B cell (primary cell): ENCODE results near the gene CXXC5. TPM values are rescaled to one million over a fixed set of nuclear protein-coding genes. Genes with fewer than 3 reads are reported as not detected.

ENCODE experiments used
- ATAC-seq: fragments of 200-7000 bp; cut with Tn5 transposase; one replicate; pipeline ENCODE4 v1.10.0; 2021; ENCODE audit warnings: low read depth, mild to moderate bottlenecking, moderate number of reproducible peaks, moderate library complexity
- CTCF ChIA-PET: fragments of 350-600 bp; sonication (Branson Sonifier 250); formaldehyde crosslinking; loops from one replicate; lab custom pipeline; 2021; ENCODE audit warnings: antibody characterized with exemption, inconsistent platforms; lab: Charles Lee
- POLR2A ChIA-PET: fragments of 350-600 bp; sonication (Branson Sonifier 250); formaldehyde crosslinking; loops from one replicate; lab custom pipeline; 2021; ENCODE audit warnings: antibody characterized with exemption; lab: Charles Lee
- DNase-seq: peaks from one replicate; pipeline ENCODE4 v3.0.0; 2013
- H2AFZ ChIP-seq: 2 replicates; pipeline ENCODE4 v1.6.1; 2012; ENCODE audit warnings: mild to moderate bottlenecking, low read depth, low read length; ENCODE audit not compliant: insufficient read depth, poor library complexity, severe bottlenecking
- H3K27ac ChIP-seq, 2 donors: 1 replicate in 1 of 2; 2 replicates in 1 of 2; pipeline ENCODE4 v1.5.1; 2012 to 2013; ENCODE audit warnings: low read length in 2 of 2, mild to moderate bottlenecking in 2 of 2, moderate library complexity in 1 of 2
- H3K27me3 ChIP-seq, 4 experiments: fragments of 200-600 bp in 1 of 4; sonication (generic) in 1 of 4; replicated peaks in 1 of 4; 1 replicate in 2 of 4; 2 replicates in 2 of 4; pipeline versions ENCODE4 v1.6.1 to v1.7.0; 2013 to 2016; ENCODE audit warnings: low read length in 3 of 4, mild to moderate bottlenecking in 2 of 4, mixed read lengths in 1 of 4, moderate library complexity in 1 of 4; ENCODE audit not compliant: insufficient read depth in 4 of 4, control insufficient read depth in 3 of 4; ENCODE audit errors: control extremely low read depth in 1 of 4
- H3K36me3 ChIP-seq, 2 experiments: replicated peaks in 1 of 2; 1 replicate in 1 of 2; 2 replicates in 1 of 2; pipeline versions ENCODE4 v1.6.1 to v1.7.1; 2013; ENCODE audit warnings: low read length in 1 of 2; ENCODE audit not compliant: insufficient read depth in 2 of 2, control insufficient read depth in 1 of 2; ENCODE audit errors: control extremely low read depth in 1 of 2, extremely low read depth in 1 of 2
- H3K4me1 ChIP-seq, 2 donors: fragments of 200-600 bp in 1 of 2; sonication (generic) in 1 of 2; 1 replicate in 1 of 2; 2 replicates in 1 of 2; pipeline versions ENCODE4 v1.5.1 to v1.6.1; 2013 to 2017; ENCODE audit warnings: low read length in 2 of 2; ENCODE audit not compliant: control insufficient read depth in 2 of 2, insufficient read depth in 2 of 2
- H3K4me2 ChIP-seq: replicated peaks from 2 replicates; pipeline ENCODE3; 2012; ENCODE audit warnings: mild to moderate bottlenecking, low read depth, low read length; ENCODE audit not compliant: poor library complexity, severe bottlenecking
- H3K4me3 ChIP-seq, 5 experiments: fragments of 200-600 bp in 1 of 5; sonication (generic) in 1 of 5; 1 replicate in 3 of 5; 2 replicates in 2 of 5; pipeline versions ENCODE4 v1.5.1 to v1.7.0; 2011 to 2016; ENCODE audit warnings: low read length in 4 of 5, mild to moderate bottlenecking in 4 of 5, low read depth in 2 of 5, control low read depth in 1 of 5, moderate library complexity in 1 of 5; ENCODE audit not compliant: insufficient read depth in 1 of 5; ENCODE audit errors: control extremely low read depth in 1 of 5, extremely low read depth in 1 of 5
- H3K79me2 ChIP-seq: fragments of 200-600 bp; sonication (generic); one replicate; pipeline ENCODE4 v1.6.0; 2016; ENCODE audit warnings: low read length; ENCODE audit not compliant: control insufficient read depth, insufficient read depth
- H3K9ac ChIP-seq: fragments of 200-600 bp; sonication (generic); 2 replicates; pipeline ENCODE4 v1.6.1; 2017; ENCODE audit warnings: mild to moderate bottlenecking, low read length, moderate library complexity
- H3K9me3 ChIP-seq, 3 donors: one replicate each; pipeline versions ENCODE4 v1.6.1 to v1.7.1; 2013; ENCODE audit warnings: low read length in 2 of 3; ENCODE audit not compliant: control insufficient read depth in 2 of 3, insufficient read depth in 1 of 3; ENCODE audit errors: control extremely low read depth in 1 of 3
- H4K20me1 ChIP-seq: 2 replicates; pipeline ENCODE4 v1.6.0; 2012; ENCODE audit warnings: mild to moderate bottlenecking, low read length; ENCODE audit not compliant: insufficient read depth, control insufficient read depth, poor library complexity, severe bottlenecking
- H3K27ac Mint-ChIP-seq: one replicate; pipeline ENCODE4 v1.8.0; 2021; ENCODE audit warnings: mixed read lengths
- H3K27me3 Mint-ChIP-seq: one replicate; pipeline ENCODE4 v1.8.0; 2021; ENCODE audit warnings: mixed read lengths
- H3K4me1 Mint-ChIP-seq: one replicate; pipeline ENCODE4 v1.8.0; 2021; ENCODE audit warnings: mixed read lengths
- H3K4me3 Mint-ChIP-seq: one replicate; pipeline ENCODE4 v1.8.0; 2021; ENCODE audit warnings: mixed read lengths
- H3K9me3 Mint-ChIP-seq: one replicate; pipeline ENCODE4 v1.8.0; 2022; ENCODE audit warnings: mixed read lengths; ENCODE audit not compliant: insufficient read depth
- EZH2 ChIP-seq: IDR thresholded peaks from 2 replicates; pipeline ENCODE4 v1.6.1; 2012; ENCODE audit warnings: borderline replicate concordance, low read depth, mild to moderate bottlenecking, moderate library complexity, low read length; ENCODE audit not compliant: insufficient read depth, poor library complexity, severe bottlenecking
- WGBS: methylation state at CpG from one replicate; pipeline ENCODE4 v1.1.5; 2013; ENCODE audit warnings: missing lambda C conversion rate; ENCODE audit not compliant: insufficient coverage; 5-methylcytosine and 5-hydroxymethylcytosine counted together
- intact Hi-C: fragments of 100-400 bp; cut with micrococcal nuclease; formaldehyde crosslinking; loops from one replicate; pipeline ENCODE4 v1.10.0; 2022
- polyA plus RNA-seq: library from polyadenylated mRNA; depleted of rRNA; stranded (reverse); fragments of >200 nt; gene quantifications from 2 replicates; pipeline ENCODE4 v1.2.3, GENCODE V29; 2012
- total RNA-seq, 2 donors: library from RNA; stranded (reverse); fragments of 120-200 nt in 1 of 2; gene quantifications; 1 replicate in 1 of 2; 2 replicates in 1 of 2; pipeline versions ENCODE4 v1.2.3 to v1.2.4, GENCODE V29; 2013 to 2022
- TF ChIP-seq, protein P1 (sequence below): fragments of 200-600 bp; IDR thresholded peaks from one replicate; pipeline ENCODE4 v1.8.0; 2022; ENCODE audit warnings: antibody characterized with exemption, mild to moderate bottlenecking

The CXXC5 gene
- total and polyA plus RNA-seq, 2 donors (not counting 1 experiment from before 2014, with no cell fraction given): 126 to 143 TPM

DNA sequence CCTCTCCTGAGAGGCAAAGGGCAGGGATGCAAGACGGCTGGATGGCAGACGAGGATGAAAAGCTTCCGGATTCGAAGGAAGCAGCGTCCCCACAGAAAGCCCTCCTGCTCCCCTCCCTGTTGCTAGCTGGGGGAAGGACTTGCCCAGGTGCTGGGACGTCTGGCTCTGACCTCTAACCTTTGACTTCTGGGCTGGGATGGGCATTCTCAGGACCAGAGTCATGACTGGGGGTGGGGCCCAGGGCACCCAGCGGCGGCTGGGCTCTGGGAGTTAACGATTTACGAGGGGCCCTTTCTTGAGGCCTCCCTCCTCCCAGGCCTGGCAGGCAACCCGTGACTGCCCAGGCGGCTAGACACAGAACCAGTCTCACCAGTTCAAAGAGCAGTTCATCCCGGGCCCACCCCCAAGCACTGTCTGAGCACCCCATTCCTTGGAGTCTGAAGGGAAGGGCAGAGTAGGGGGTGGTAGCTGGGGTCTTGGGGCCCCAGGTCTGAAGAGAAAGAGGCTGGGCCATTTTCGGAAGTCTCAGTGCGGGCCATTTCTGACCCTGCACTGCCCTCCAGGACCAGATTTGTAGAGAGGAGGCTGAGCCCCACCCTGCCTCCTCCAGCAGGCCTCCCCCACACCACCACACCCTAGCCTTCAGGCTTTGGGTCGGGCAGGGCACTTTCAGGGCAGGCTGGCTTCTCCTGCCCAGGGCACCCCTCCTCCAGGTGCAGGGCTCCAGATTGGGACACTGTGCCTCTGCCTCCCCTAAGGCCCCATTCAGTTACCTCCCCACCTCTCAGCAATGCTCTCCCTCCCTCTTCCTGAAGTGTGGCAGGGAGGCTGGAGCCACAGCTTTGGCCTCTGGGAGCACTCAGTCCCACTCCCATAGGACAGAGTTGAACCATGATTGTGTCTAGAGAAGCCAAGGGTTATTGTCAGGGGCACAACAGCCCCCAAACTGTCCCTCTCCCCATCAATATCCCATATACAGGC is 5.0 kb upstream of the CXXC5 start:
- Histone ChIP-seq H3K27me3 (no peaks in the 10 kb centered on the region), H3K4me2 (no peak overlapping the region), H3K4me1 (peaks cover 49 to 87% of the 10 kb centered on the region in 2 donors), H2AFZ (no peak overlapping the region), H3K9ac (no peak overlapping the region), H3K9me3 (no peaks in the 10 kb centered on the region), H3K36me3 (no peaks in the 10 kb centered on the region), H3K79me2 (peaks cover 56% of the 10 kb centered on the region), H3K4me3 (no peak overlapping the region), H3K27ac (no peak overlapping the region), H4K20me1 (no peaks in the 10 kb centered on the region)
- intact Hi-C loops: no loop called here
- CTCF ChIA-PET: interaction anchor here (1.1 to 12.7 kb wide), 6 partner anchors 7 to 123 kb away, joined by 3 to 338 read pairs (median 6); no protein-coding TSS in a partner anchor
- 85% methylated on average over 11 of the region's 16 CpGs for WGBS
- H3K4me3 Mint-ChIP-seq: no peak overlapping the region
- peak overlapping the region; percentile 63 for H3K27ac Mint-ChIP-seq
- POLR2A ChIA-PET: interaction anchor here (0.6 to 13.2 kb wide), 5 partner anchors 9 to 221 kb away, joined by 3 to 266 read pairs (median 3); no protein-coding TSS in a partner anchor
- DNase-seq (peak; percentile 17), ATAC-seq (no peak)
- H3K27me3 Mint-ChIP-seq: no peaks in the 10 kb centered on the region
- no peaks in the 10 kb centered on the region for H3K9me3 Mint-ChIP-seq
- H3K4me1 Mint-ChIP-seq: peaks cover 85% of the 10 kb centered on the region
- TF ChIP-seq, protein P1, sequence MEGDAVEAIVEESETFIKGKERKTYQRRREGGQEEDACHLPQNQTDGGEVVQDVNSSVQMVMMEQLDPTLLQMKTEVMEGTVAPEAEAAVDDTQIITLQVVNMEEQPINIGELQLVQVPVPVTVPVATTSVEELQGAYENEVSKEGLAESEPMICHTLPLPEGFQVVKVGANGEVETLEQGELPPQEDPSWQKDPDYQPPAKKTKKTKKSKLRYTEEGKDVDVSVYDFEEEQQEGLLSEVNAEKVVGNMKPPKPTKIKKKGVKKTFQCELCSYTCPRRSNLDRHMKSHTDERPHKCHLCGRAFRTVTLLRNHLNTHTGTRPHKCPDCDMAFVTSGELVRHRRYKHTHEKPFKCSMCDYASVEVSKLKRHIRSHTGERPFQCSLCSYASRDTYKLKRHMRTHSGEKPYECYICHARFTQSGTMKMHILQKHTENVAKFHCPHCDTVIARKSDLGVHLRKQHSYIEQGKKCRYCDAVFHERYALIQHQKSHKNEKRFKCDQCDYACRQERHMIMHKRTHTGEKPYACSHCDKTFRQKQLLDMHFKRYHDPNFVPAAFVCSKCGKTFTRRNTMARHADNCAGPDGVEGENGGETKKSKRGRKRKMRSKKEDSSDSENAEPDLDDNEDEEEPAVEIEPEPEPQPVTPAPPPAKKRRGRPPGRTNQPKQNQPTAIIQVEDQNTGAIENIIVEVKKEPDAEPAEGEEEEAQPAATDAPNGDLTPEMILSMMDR: no peak
- no peak for TF ChIP-seq EZH2
